A549 (cell line): ENCODE data around the gene GAS5. TPM values are rescaled to one million over a fixed set of nuclear protein-coding genes. Genes with fewer than 3 reads are reported as not detected.

Source experiments
- ATAC-seq, 2 experiments: fragments of 200-7000 bp in 1 of 2; fragments of >200 bp in 1 of 2; cut with Nextera tagmentation in 1 of 2; cut with Tn5 transposase in 1 of 2; 3 replicates each; pipeline versions ENCODE4 v1.8.0 to v1.9.1; 2018 to 2020; ENCODE audit warnings: mild to moderate bottlenecking in 1 of 2, moderate library complexity in 1 of 2
- CTCF ChIA-PET: fragments of 300-600 bp; sonication (Branson Sonifier 250); formaldehyde crosslinking; extraction: SDS; loops from one replicate; lab custom pipeline; 2021; ENCODE audit warnings: antibody characterized with exemption, inconsistent platforms; lab: Yijun Ruan, JAX
- POLR2A ChIA-PET: fragments of 350-600 bp; formaldehyde crosslinking; extraction: SDS; loops from one replicate; lab custom pipeline; 2021; ENCODE audit warnings: antibody characterized with exemption, inconsistent platforms; lab: Yijun Ruan, JAX
- DNase-seq, 2 experiments: peaks; one replicate each; pipeline versions ENCODE4 v3.0.0 to v3.0.0-alpha.2; 2011 to 2016; ENCODE audit warnings: low read depth in 1 of 2, low spot score in 1 of 2
- FAIRE-seq: peaks from 2 replicates; lab custom pipeline; 2011; peaks lifted over from hg19 to GRCh38; lab: Jason Lieb, UNC
- H3K27ac ChIP-seq, 2 experiments: fragments of >200 bp; sonication (Bioruptor Twin); formaldehyde crosslinking; 3 replicates each; pipeline ENCODE4 v1.5.1; 2016 to 2017
- H3K4me1 ChIP-seq: fragments of >200 bp; sonication (Bioruptor Twin); formaldehyde crosslinking; 3 replicates; pipeline ENCODE4 v1.6.1; 2016
- H3K4me2 ChIP-seq: fragments of >200 bp; sonication (Bioruptor Twin); formaldehyde crosslinking; 3 replicates; pipeline ENCODE4 v1.6.1; 2016
- H3K4me3 ChIP-seq: fragments of >200 bp; sonication (Bioruptor Twin); formaldehyde crosslinking; 3 replicates; pipeline ENCODE4 v1.5.1; 2016
- H3K9me3 ChIP-seq: fragments of >200 bp; sonication (Bioruptor Twin); formaldehyde crosslinking; 3 replicates; pipeline ENCODE4 v1.6.1; 2016
- ATOH8 ChIP-seq: fragments of 250-450 bp; sonication (Bioruptor Pico); IDR thresholded peaks from 2 replicates; pipeline ENCODE4 v1.5.0; 2020; ENCODE audit warnings: low read depth, mild to moderate bottlenecking, moderate library complexity
- CBX2 ChIP-seq: fragments of 200-600 bp; sonication (generic); IDR thresholded peaks from 2 replicates; pipeline ENCODE4 v1.6.1; 2016; ENCODE audit warnings: low read depth, mild to moderate bottlenecking, borderline replicate concordance
- E2F6 ChIP-seq: IDR thresholded peaks from 2 replicates; pipeline ENCODE4 v1.6.1; 2012; ENCODE audit warnings: low read depth, borderline replicate concordance
- EHF ChIP-seq: fragments of 250-450 bp; sonication (Bioruptor Pico); IDR thresholded peaks from 2 replicates; pipeline ENCODE4 v1.5.0; 2020; ENCODE audit warnings: mild to moderate bottlenecking
- EHMT2 ChIP-seq: fragments of 200-600 bp; sonication (generic); IDR thresholded peaks from 2 replicates; pipeline ENCODE4 v1.6.1; 2016; ENCODE audit warnings: antibody characterized with exemption, low read depth, mild to moderate bottlenecking, moderate library complexity
- FOXS1 ChIP-seq: fragments of 250-450 bp; sonication (Bioruptor Pico); IDR thresholded peaks from 2 replicates; pipeline ENCODE4 v1.5.0; 2020; ENCODE audit warnings: mild to moderate bottlenecking, moderate library complexity
- GATA3 ChIP-seq: IDR thresholded peaks from 2 replicates; pipeline ENCODE4 v1.6.1; 2012; ENCODE audit warnings: borderline replicate concordance
- HES2 ChIP-seq: fragments of >200 bp; sonication (Bioruptor Twin); formaldehyde crosslinking; IDR thresholded peaks from 2 replicates; pipeline ENCODE4 v1.6.1; 2016
- HEYL ChIP-seq: fragments of 250-450 bp; sonication (Bioruptor Pico); IDR thresholded peaks from 2 replicates; pipeline ENCODE4 v1.8.0; 2021; ENCODE audit warnings: mild to moderate bottlenecking, moderate library complexity
- JUN ChIP-seq, 2 experiments: fragments of >200 bp; sonication (Bioruptor Twin); formaldehyde crosslinking; IDR thresholded peaks; 2 replicates in 1 of 2; 3 replicates in 1 of 2; pipeline ENCODE4 v1.6.1; 2016 to 2017
- KDM5A ChIP-seq: fragments of 200-600 bp; sonication (generic); IDR thresholded peaks from 2 replicates; pipeline ENCODE4 v1.6.1; 2016; ENCODE audit warnings: antibody characterized with exemption, mild to moderate bottlenecking
- MAFK ChIP-seq: fragments of 450-650 bp; IDR thresholded peaks from 2 replicates; pipeline ENCODE4 v1.6.1; 2014; ENCODE audit not compliant: partially characterized antibody
- PHF8 ChIP-seq: fragments of 200-600 bp; sonication (generic); IDR thresholded peaks from 2 replicates; pipeline ENCODE4 v1.6.1; 2016; ENCODE audit warnings: low read depth, mild to moderate bottlenecking, antibody characterized with exemption, moderate library complexity, borderline replicate concordance
- RCOR1 ChIP-seq: fragments of 150-350 bp; IDR thresholded peaks from 2 replicates; pipeline ENCODE4 v1.6.1; 2014; ENCODE audit warnings: antibody characterized with exemption, low read length, low read depth
- REST ChIP-seq: fragments of 200-600 bp; sonication (generic); IDR thresholded peaks from 2 replicates; pipeline ENCODE4 v1.6.1; 2016; ENCODE audit warnings: antibody characterized with exemption, mild to moderate bottlenecking, moderate library complexity
- TFCP2L1 ChIP-seq: fragments of 250-450 bp; sonication (Bioruptor Pico); IDR thresholded peaks from 2 replicates; pipeline ENCODE4 v1.5.0; 2021; ENCODE audit warnings: mild to moderate bottlenecking
- ZC3H11A ChIP-seq: fragments of 450-650 bp; IDR thresholded peaks from 2 replicates; pipeline ENCODE4 v1.6.1; 2014; ENCODE audit warnings: antibody characterized with exemption, mild to moderate bottlenecking
- ZFP36 ChIP-seq: fragments of 450-650 bp; IDR thresholded peaks from 2 replicates; pipeline ENCODE4 v1.6.1; 2014; ENCODE audit warnings: borderline replicate concordance; ENCODE audit not compliant: partially characterized antibody
- ZNF302 ChIP-seq: fragments of 250-450 bp; sonication (Bioruptor Pico); IDR thresholded peaks from 2 replicates; pipeline ENCODE4 v1.9.0; 2021; ENCODE audit warnings: inconsistent platforms, mild to moderate bottlenecking, moderate library complexity
- ZSCAN20 ChIP-seq: fragments of 250-450 bp; sonication (Bioruptor Pico); IDR thresholded peaks from 2 replicates; pipeline ENCODE4 v1.8.0; 2022; ENCODE audit warnings: mild to moderate bottlenecking, moderate library complexity
- WGBS: methylation state at CpG from one replicate; pipeline ENCODE4 v1.1.6; 2017; ENCODE audit errors: missing lambda C conversion rate; 5-methylcytosine and 5-hydroxymethylcytosine counted together
- polyA plus RNA-seq, 4 experiments: library from polyadenylated mRNA; depleted of rRNA in 3 of 4; stranded (reverse); fragments of >200 nt; fragmentation: RNase III in 1 of 4; extraction: RNeasy Plus Mini Kit Qiagen cat#74134 plus additional on column Dnase treatment in 1 of 4; gene quantifications; 2 replicates in 3 of 4; 3 replicates in 1 of 4; pipeline ENCODE4 v1.2.3, GENCODE V29; 2011 to 2017

The GAS5 gene
- polyA plus RNA-seq, 2 of the 4 experiments (the other 2 are of a cell fraction): 376 to 1,735 TPM

- FAIRE-seq (no peak), ATAC-seq (peak in 1 of 2 experiments; percentile 10; a peak in 1 of 6 replicates), DNase-seq (no peak)
- WGBS: 96% methylated on average over 2 of the region's 2 CpGs
- H3K27ac ChIP-seq: no peak overlapping the region
- no peaks in the 10 kb centered on the region for H3K4me1 ChIP-seq
- CTCF ChIA-PET: interaction anchor here (0.6 to 1.4 kb wide), 4 partner anchors 13 to 1114 kb away, joined by 3 to 6 read pairs (median 4); no protein-coding TSS in a partner anchor
- H3K9me3 ChIP-seq: no peaks in the 10 kb centered on the region
- H3K4me3 ChIP-seq: no peak overlapping the region
- no peak overlapping the region for H3K4me2 ChIP-seq
- TF ChIP-seq EHF (CRISPR knock-in tag) (no peak), TFCP2L1 (0 out of 2 replicates have a peak, but pooled peaks have one; percentile 47), ZSCAN20 (CRISPR knock-in tag) (no peak), HEYL (CRISPR knock-in tag) (no peak), GATA3 (no peak), PHF8 (no peak)
- POLR2A ChIA-PET: interaction anchor here (2.6 kb wide), 1 partner anchor 12 kb away, joined by 20 read pairs; the partner anchor contains the start of gene ZBTB37
These were observed 10.9 kb downstream of the GAS5 start for GRCh38 chr1:173856903-173857302.

GRCh38 chr1:173856014-173856413 lies 11.8 kb downstream of the GAS5 start:
- Histone ChIP-seq H3K4me1 (no peaks in the 10 kb centered on the region), H3K4me3 (no peak overlapping the region), H3K9me3 (no peaks in the 10 kb centered on the region)
- TF ChIP-seq HES2 (no peak), REST (no peak), JUN (IDR thresholded peaks at IDR 0.05) (no peak), MAFK (no peak), CBX2 (no peak), FOXS1 (no peak), EHMT2 (no peak), RCOR1 (no peak), HEYL (CRISPR knock-in tag) (no peak), KDM5A (no peak), ZFP36 (no peak), ZC3H11A (no peak)
- TF ChIP-seq, all 56 proteins: peak for 0
- WGBS: 75% methylated on average over 1 of the region's 1 CpG
- DNase-seq: no peak
- Histone ChIP-seq H3K27ac (no peak overlapping the region), H3K4me2 (no peak overlapping the region)
- ChIA-PET CTCF (interaction anchor here (0.6 to 1.4 kb wide), 4 partner anchors 11 to 1113 kb away, joined by 3 to 6 read pairs (median 4); no protein-coding TSS in a partner anchor), POLR2A (interaction anchor here (0.6 to 2.6 kb wide), 2 partner anchors 10 to 13 kb away, joined by 3 to 20 read pairs; partner anchors contain the start of gene ZBTB37)
- FAIRE-seq: no peak
- no peak for ATAC-seq

- Histone ChIP-seq H3K27ac (no peak overlapping the region), H3K4me2 (no peak overlapping the region), H3K9me3 (no peaks in the 10 kb centered on the region), H3K4me1 (no peaks in the 10 kb centered on the region), H3K4me3 (no peak overlapping the region)
- POLR2A ChIA-PET: interaction anchor here (2.5 kb wide), 1 partner anchor 15 kb away, joined by 16 read pairs; the partner anchor contains the start of genes GAS5 and ZBTB37
- DNase-seq: no peak
- no peak for FAIRE-seq
- CTCF ChIA-PET: interaction anchor here (1.1 to 1.2 kb wide), 2 partner anchors 13 to 433 kb away, joined by 3 read pairs; no protein-coding TSS in a partner anchor
- WGBS: 70% methylated on average over 5 of the region's 5 CpGs
- TF ChIP-seq E2F6 (no peak), RCOR1 (no peak), ATOH8 (CRISPR knock-in tag) (no peak), HEYL (CRISPR knock-in tag) (no peak), ZNF302 (CRISPR knock-in tag) (no peak)
- no peak for ATAC-seq
These were observed 14.7 kb downstream of the GAS5 start for GRCh38 chr1:173853074-173853473.
